Activated naive CD8-positive, alpha-beta T cell treated with anti-CD3 and anti-CD28 coated beads, Interleukin-2, amount 10 ng/mL, durations not matched to agents 7 days and 5 days (primary cell): Measurements from ENCODE around the gene NOVA2. TPM values are rescaled to one million over a fixed set of nuclear protein-coding genes. Genes with fewer than 3 reads are reported as not detected.

Experiments
- ATAC-seq: fragments of 150-1000 bp; cut with Tn5 transposase; one replicate; pipeline ENCODE4 v1.10.0; 2021; ENCODE audit warnings: low read depth, moderate library complexity
- POLR2A ChIA-PET: fragments of 350-600 bp; sonication (Branson Sonifier 250); formaldehyde crosslinking; loops from one replicate; lab custom pipeline; 2021; ENCODE audit warnings: antibody characterized with exemption; lab: Charles Lee
- DNase-seq: peaks from one replicate; pipeline ENCODE4 v3.0.0; 2021
- H3K27ac Mint-ChIP-seq: one replicate; pipeline ENCODE4 v1.8.0; 2022; ENCODE audit warnings: mild to moderate bottlenecking, mixed read lengths
- H3K27me3 Mint-ChIP-seq: one replicate; pipeline ENCODE4 v1.8.0; 2022; ENCODE audit warnings: mild to moderate bottlenecking, moderate library complexity, mixed read lengths
- H3K36me3 Mint-ChIP-seq: one replicate; pipeline ENCODE4 v1.8.0; 2021; ENCODE audit warnings: mild to moderate bottlenecking, mixed read lengths
- H3K4me1 Mint-ChIP-seq: one replicate; pipeline ENCODE4 v1.8.0; 2021; ENCODE audit warnings: mixed read lengths
- H3K4me3 Mint-ChIP-seq: one replicate; pipeline ENCODE4 v1.8.0; 2022; ENCODE audit warnings: mild to moderate bottlenecking, moderate library complexity, mixed read lengths
- H3K9me3 Mint-ChIP-seq: one replicate; pipeline ENCODE4 v1.8.0; 2021; ENCODE audit warnings: mixed read lengths
- microRNA-seq: library from miRNA; unstranded; fragments of <30 nt; microRNA quantifications from one replicate; pipeline ENCODE4 v1.2.0, GENCODE V29; 2022
- total RNA-seq, 2 experiments: library from RNA; stranded (reverse); gene quantifications; one replicate each; pipeline ENCODE4 v1.2.3, GENCODE V29; 2021

The NOVA2 gene
- total RNA-seq, 2 experiments from 2014 or later = not detected

DNA sequence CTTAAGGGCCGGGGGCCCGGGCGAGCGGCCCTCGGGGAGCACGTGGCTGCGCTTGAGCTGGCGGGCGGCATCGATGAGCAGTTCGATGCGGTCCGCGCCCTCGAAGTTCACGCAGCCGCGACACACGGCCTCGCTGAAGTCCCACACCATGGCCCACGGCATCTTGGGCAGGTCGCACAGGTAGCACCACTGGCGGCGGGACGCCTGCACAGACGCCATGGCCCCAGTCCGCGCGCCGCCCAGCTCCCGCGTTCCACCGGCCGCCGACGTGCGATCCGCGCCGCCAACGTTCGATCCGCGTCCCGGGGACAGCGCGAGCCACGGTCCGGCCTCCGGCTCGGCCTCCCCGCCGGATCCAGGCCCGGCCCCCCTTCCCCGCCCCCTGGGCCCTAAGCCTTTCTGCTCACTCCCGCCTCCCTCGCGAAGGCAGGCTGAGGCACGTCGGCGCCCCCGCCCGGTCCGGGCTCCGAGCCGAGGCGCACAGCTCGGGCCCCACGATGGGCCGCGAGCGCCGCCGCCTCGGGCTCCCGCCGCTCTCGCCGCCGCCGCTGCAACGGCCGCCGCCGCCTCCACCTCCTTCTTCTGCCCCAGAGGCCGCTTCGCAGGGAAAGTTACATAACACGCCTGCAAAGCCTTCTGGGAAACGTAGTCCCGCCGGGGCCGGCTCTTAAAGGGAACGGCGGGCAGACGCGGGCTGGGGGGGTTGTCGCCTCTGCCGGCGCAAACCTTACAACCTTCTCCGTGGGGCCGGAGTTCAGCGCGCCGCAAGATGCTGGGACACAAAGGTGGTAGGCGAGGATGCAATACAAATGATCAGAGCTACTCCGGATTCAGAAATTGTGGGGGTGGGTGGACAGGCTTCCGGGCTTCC lies 87.9 kb downstream of the NOVA2 start, which contains the start of gene IRF2BP1:
Gene IRF2BP1 (minus strand): TSS at position 586 of the 871 bp plus-strand sequence. CDS start 367 bp downstream, at position 219.
- Mint-ChIP-seq H3K27me3 (peaks cover 2% of the 10 kb centered on the region), H3K36me3 (peaks cover 2% of the 10 kb centered on the region), H3K9me3 (no peaks in the 10 kb centered on the region), H3K4me1 (peaks cover 19% of the 10 kb centered on the region), H3K27ac (peak within 1 kb of the TSS; percentile 94), H3K4me3 (peak within 1 kb of the TSS; percentile 90)
- ATAC-seq (peak; percentile 72), DNase-seq (peak; percentile 89)
- POLR2A ChIA-PET = interaction anchor here (0.6 to 4.4 kb wide), 12 partner anchors 9 to 719 kb away, joined by 3 to 45 read pairs (median 5); partner anchors contain the start of genes DMWD, FBXO46, FOXA3 and MYPOP

DNA sequence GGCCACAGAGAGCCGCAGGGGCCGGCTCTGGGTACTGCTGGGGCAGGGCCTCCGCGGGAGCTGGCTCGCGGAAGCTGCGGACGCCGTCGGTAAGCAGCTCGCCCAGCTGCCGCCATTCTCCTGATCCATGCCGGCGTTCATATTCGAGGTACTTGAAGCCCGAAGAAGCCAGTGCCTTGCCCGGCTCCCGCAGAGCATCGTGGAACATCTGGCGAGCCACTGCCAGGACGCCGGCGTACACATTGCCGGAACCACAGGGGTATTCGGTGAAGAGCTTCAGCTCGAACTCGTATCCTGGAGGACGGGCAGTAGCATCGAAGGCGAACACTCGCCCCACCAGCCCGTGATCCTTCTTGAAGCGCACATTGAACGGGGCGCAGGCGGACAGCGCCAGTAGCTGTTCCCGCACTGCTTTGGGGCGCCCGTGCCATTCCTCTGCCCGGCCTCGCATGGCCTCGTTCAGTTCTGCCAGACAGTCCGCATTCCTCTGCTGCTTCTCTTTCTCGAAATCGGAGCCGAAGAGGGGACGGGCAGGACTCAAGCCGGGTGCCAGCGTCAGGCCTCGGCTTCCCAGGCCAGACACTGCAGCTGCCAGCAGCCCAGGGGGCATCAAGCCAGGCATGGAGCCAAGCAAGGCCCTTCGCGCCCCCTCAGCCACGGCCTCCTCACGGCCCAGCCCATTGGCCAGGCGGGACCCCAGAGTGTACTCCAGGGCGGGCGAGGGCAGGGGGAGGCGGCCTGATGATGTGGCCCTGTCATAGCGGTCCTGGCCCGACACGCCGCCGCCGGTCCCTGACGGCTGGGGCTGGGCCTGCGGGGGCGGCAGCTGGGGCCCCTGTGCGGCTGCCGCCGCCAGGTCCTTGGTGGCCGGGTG lies 88.7 kb downstream of the NOVA2 start:
- Mint-ChIP-seq H3K9me3 (no peaks in the 10 kb centered on the region), H3K27me3 (peaks cover 2% of the 10 kb centered on the region), H3K27ac (no peak overlapping the region), H3K36me3 (peaks cover 2% of the 10 kb centered on the region), H3K4me1 (peaks cover 17% of the 10 kb centered on the region), H3K4me3 (peak overlapping the region; percentile 49)
- no peak for ATAC-seq
- DNase-seq = peak; percentile 58
- POLR2A ChIA-PET = interaction anchor here (0.6 to 4.4 kb wide), 6 partner anchors 17 to 718 kb away, joined by 3 to 45 read pairs (median 8); partner anchors contain the start of genes DMWD, FOXA3, MYPOP and SIX5

DNA sequence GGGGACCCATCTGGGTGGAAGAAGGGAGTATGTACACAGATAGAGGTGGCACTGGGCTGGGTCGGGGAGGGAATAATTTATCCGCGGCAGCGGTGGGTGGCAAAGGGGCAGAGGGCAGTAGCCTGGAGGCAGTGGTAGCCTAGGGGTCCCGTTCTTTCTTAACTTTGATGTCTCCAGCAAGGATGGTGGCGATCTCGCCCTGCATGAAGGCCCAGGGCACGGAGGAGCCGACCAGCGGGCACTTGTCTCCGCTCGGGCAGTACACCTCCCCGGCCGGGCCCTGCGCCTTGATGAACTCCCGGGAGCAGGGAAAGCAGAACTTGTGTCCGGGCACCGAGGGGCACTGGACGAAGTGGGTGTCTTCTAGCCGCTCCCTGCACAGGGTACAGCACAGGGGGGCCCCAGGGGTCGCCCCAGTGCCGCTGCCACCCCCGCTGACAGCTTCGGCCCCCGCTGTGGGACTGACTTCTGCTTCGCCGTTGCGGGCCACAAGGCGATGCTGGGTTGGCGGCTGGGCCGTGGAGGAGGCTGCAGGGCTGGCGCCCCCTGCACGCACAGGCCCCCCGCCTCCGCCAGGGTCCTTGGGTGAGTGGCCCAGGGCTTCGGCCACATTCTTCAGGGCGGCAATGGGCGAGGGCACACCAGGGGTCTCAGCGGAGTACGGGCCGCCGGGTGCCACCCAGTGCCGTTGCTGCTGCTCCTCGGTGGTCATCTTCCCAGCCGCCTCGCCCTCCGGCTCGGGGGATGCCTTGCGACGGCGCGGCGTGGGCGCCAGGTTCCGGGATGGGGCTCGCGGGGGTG lies 89.6 kb downstream of the NOVA2 start:
- H3K27ac Mint-ChIP-seq = no peak overlapping the region

More for the DNA sequence above, 89.6 kb downstream of the NOVA2 start:
- Mint-ChIP-seq H3K36me3 (no peaks in the 10 kb centered on the region), H3K4me3 (peak overlapping the region; percentile 52), H3K9me3 (no peaks in the 10 kb centered on the region), H3K27me3 (peaks cover 2% of the 10 kb centered on the region), H3K4me1 (peaks cover 17% of the 10 kb centered on the region)
- POLR2A ChIA-PET = interaction anchor here (2.6 to 4.4 kb wide), 3 partner anchors 18 to 114 kb away, joined by 12 to 45 read pairs (median 30); partner anchors contain the start of genes FOXA3, MYPOP, SIX5 and SYMPK
- no peak for ATAC-seq
- DNase-seq = no peak

Small RNAs within 50 kb of the gene (microRNA-seq; reads per million reads assigned to microRNA genes)
- 143 reads per million, percentile 60 among the genes with 10 or more reads in this experiment for gene MIR769

Other genes with a start within 250 kb of the NOVA2 start
- 10 to 100 TPM; 29.9 to 35.5 TPM for gene FBXO46, start 243.0 kb downstream of the NOVA2 start, total RNA-seq
- not detected for gene MEIOSIN, start 240.4 kb downstream of the NOVA2 start, total RNA-seq
- gene SIX5, start 204.6 kb downstream of the NOVA2 start, total RNA-seq = 1 to 10 TPM; 1.8 to 2.5 TPM
- gene DMPK, start 191.4 kb downstream of the NOVA2 start, total RNA-seq = 10 to 100 TPM; 26.4 to 32.2 TPM
- gene DMWD, start 181.0 kb downstream of the NOVA2 start, total RNA-seq = 10 to 100 TPM; 47.0 to 50.6 TPM
- under 1 TPM; 0.30 to 0.40 TPM for gene RSPH6A, start 158.6 kb downstream of the NOVA2 start, total RNA-seq
- 100 to 1,000 TPM; 100 to 113 TPM for gene SYMPK, start 110.7 kb downstream of the NOVA2 start, total RNA-seq
- gene FOXA3, start 109.5 kb downstream of the NOVA2 start, total RNA-seq = not detected
- 10 to 100 TPM; 20.9 to 23.9 TPM for gene IRF2BP1, start 87.7 kb downstream of the NOVA2 start, total RNA-seq
- 10 to 100 TPM; 12.0 to 12.5 TPM for gene MYPOP, start 71.3 kb downstream of the NOVA2 start, total RNA-seq
- not detected for gene NANOS2, start 59.1 kb downstream of the NOVA2 start, total RNA-seq
- 10 to 100 TPM; 31.5 to 34.2 TPM for gene CCDC61, start 21.6 kb upstream of the NOVA2 start, total RNA-seq
- not detected for gene PGLYRP1, start 49.2 kb upstream of the NOVA2 start, total RNA-seq
- not detected for gene IGFL4, start 67.1 kb upstream of the NOVA2 start, total RNA-seq
- gene IGFL3, start 150.8 kb upstream of the NOVA2 start, total RNA-seq = not detected
- not detected for gene IGFL2, start 174.4 kb upstream of the NOVA2 start, total RNA-seq